HepG2 (cell line): Measurements from ENCODE around the gene ZFP92. TPM values are rescaled to one million over a fixed set of nuclear protein-coding genes. Genes with fewer than 3 reads are reported as not detected.

Source experiments
- ATAC-seq: fragments of 200-7000 bp; cut with Tn5 transposase; 3 replicates; pipeline ENCODE4 v1.9.1; 2020; ENCODE audit warnings: mild to moderate bottlenecking, moderate library complexity
- BruUV-seq: library from RNA; stranded (reverse); fragments of 400-500 nt; replicated peaks from 2 replicates; lab custom pipeline; 2021; lab: Mats Ljungman, UMichigan
- CTCF ChIA-PET: fragments of 300-600 bp; formaldehyde crosslinking; extraction: SDS; loops from one replicate; lab custom pipeline; 2021; ENCODE audit warnings: low total read pairs, inconsistent platforms, low intra/inter-chr PET ratio; lab: Yijun Ruan, JAX
- POLR2A ChIA-PET: fragments of 350-600 bp; sonication (Branson Sonifier 250); formaldehyde crosslinking; loops from one replicate; lab custom pipeline; 2020; ENCODE audit warnings: antibody characterized with exemption, inconsistent platforms; lab: Yijun Ruan, JAX
- DNase-seq: peaks from one replicate; pipeline ENCODE4 v3.0.0-alpha.2; 2015; ENCODE audit warnings: low spot score
- FAIRE-seq: peaks from 3 replicates; lab custom pipeline; 2011; peaks lifted over from hg19 to GRCh38; lab: Jason Lieb, UNC
- H2AFZ ChIP-seq: one replicate; pipeline ENCODE4 v1.6.1; 2011; ENCODE audit warnings: low read length, inconsistent platforms
- H3K27ac ChIP-seq: fragments of 300-600 bp; 3 replicates; pipeline ENCODE4 v1.8.0; 2011; ENCODE audit warnings: mixed run types, mild to moderate bottlenecking, mixed read lengths, low read length, inconsistent platforms; ENCODE audit not compliant: insufficient read depth; ENCODE audit errors: extremely low read length
- H3K27me3 ChIP-seq, 2 experiments: fragments of 200-600 bp in 1 of 2; 2 replicates in 1 of 2; 3 replicates in 1 of 2; pipeline versions ENCODE4 v1.6.0 to v1.8.0; 2011; ENCODE audit warnings: low read length in 2 of 2, mild to moderate bottlenecking in 2 of 2, moderate library complexity in 2 of 2, inconsistent platforms in 1 of 2; ENCODE audit not compliant: insufficient read depth in 2 of 2, control insufficient read depth in 1 of 2
- H3K36me3 ChIP-seq, 2 experiments: fragments of 200-600 bp in 1 of 2; replicated peaks in 1 of 2; 2 replicates in 1 of 2; 3 replicates in 1 of 2; pipeline versions ENCODE4 v1.5.1 to v1.8.0; 2011; ENCODE audit warnings: low read length in 2 of 2, inconsistent platforms in 1 of 2; ENCODE audit not compliant: insufficient read depth in 2 of 2, control insufficient read depth in 1 of 2
- H3K4me1 ChIP-seq: 2 replicates; pipeline ENCODE4 v1.5.1; 2012; ENCODE audit warnings: low read length, inconsistent platforms; ENCODE audit not compliant: insufficient read depth
- H3K4me2 ChIP-seq: 2 replicates; pipeline ENCODE4 v1.6.0; 2011; ENCODE audit warnings: low read depth, low read length, inconsistent platforms
- H3K4me3 ChIP-seq, 3 experiments: fragments of 200-600 bp in 1 of 3; sonication (generic), shearing (Covaris generic) in 1 of 3; replicated peaks in 1 of 3; 2 replicates each; pipeline ENCODE4 v1.5.1; 2011 to 2016; ENCODE audit warnings: low read length in 3 of 3, inconsistent platforms in 2 of 3, low read depth in 2 of 3, mild to moderate bottlenecking in 2 of 3, control low read depth in 1 of 3, mixed read lengths in 1 of 3; ENCODE audit not compliant: insufficient read depth in 1 of 3
- H3K79me2 ChIP-seq: one replicate; pipeline ENCODE4 v1.6.1; 2011; ENCODE audit warnings: low read length, inconsistent platforms; ENCODE audit not compliant: insufficient read depth
- H3K9ac ChIP-seq: 2 replicates; pipeline ENCODE4 v1.6.0; 2011; ENCODE audit warnings: mild to moderate bottlenecking, low read depth, low read length, inconsistent platforms; ENCODE audit not compliant: insufficient read depth
- H3K9me3 ChIP-seq: 2 replicates; pipeline ENCODE4 v1.5.1; 2012; ENCODE audit warnings: mild to moderate bottlenecking, low read length
- H4K20me1 ChIP-seq: 2 replicates; pipeline ENCODE4 v1.6.0; 2011; ENCODE audit warnings: inconsistent platforms, mild to moderate bottlenecking, low read length, moderate library complexity; ENCODE audit not compliant: insufficient read depth
- ELF3 ChIP-seq: IDR thresholded peaks from 2 replicates; pipeline ENCODE4 v1.6.1; 2016; ENCODE audit warnings: missing genetic modification reagents, missing compliant biosample characterization
- FOXO1 ChIP-seq: sonication (generic); formaldehyde crosslinking; IDR thresholded peaks from 2 replicates; pipeline ENCODE4 v1.4.0; 2020; ENCODE audit warnings: missing genetic modification reagents
- HOXD1 ChIP-seq: sonication (generic); formaldehyde crosslinking; IDR thresholded peaks from 2 replicates; pipeline ENCODE4 v1.5.0; 2020; ENCODE audit warnings: missing genetic modification reagents
- IRX3 ChIP-seq: sonication (generic); formaldehyde crosslinking; IDR thresholded peaks from 2 replicates; pipeline ENCODE4 v1.8.1; 2023; ENCODE audit warnings: mild to moderate bottlenecking, low read depth, missing genetic modification reagents, borderline replicate concordance
- JDP2 ChIP-seq: sonication (generic); formaldehyde crosslinking; IDR thresholded peaks from 2 replicates; pipeline ENCODE4 v1.8.1; 2022; ENCODE audit warnings: missing genetic modification reagents, borderline replicate concordance
- PCBP1 ChIP-seq: fragments of 200-400 bp; formaldehyde crosslinking; IDR thresholded peaks from 2 replicates; pipeline ENCODE4 v1.6.1; 2017; ENCODE audit warnings: mild to moderate bottlenecking, low read depth, low read length, borderline replicate concordance
- POLR2G ChIP-seq: fragments of 200-400 bp; formaldehyde crosslinking; IDR thresholded peaks from 2 replicates; pipeline ENCODE4 v1.6.1; 2018; ENCODE audit warnings: mild to moderate bottlenecking, low read depth, low read length, moderate library complexity
- TCF7 ChIP-seq: sonication (generic); IDR thresholded peaks from 2 replicates; pipeline ENCODE4 v1.6.1; 2016; ENCODE audit warnings: antibody characterized with exemption, low read depth
- YEATS4 ChIP-seq: sonication (generic); formaldehyde crosslinking; IDR thresholded peaks from 2 replicates; pipeline ENCODE4 v1.4.0; 2020; ENCODE audit warnings: missing genetic modification reagents, borderline replicate concordance
- YY1 ChIP-seq: IDR thresholded peaks from 2 replicates; pipeline ENCODE4 v1.6.1; 2011; ENCODE audit warnings: low read length, low read depth, moderate library complexity, mild to moderate bottlenecking; ENCODE audit not compliant: insufficient read depth, insufficient replicate concordance
- ZNF235 ChIP-seq: sonication (generic); formaldehyde crosslinking; IDR thresholded peaks from 2 replicates; pipeline ENCODE4 v1.8.1; 2023; ENCODE audit warnings: mild to moderate bottlenecking, missing genetic modification reagents, borderline replicate concordance
- ZNF350 ChIP-seq: sonication (generic); formaldehyde crosslinking; IDR thresholded peaks from 2 replicates; pipeline ENCODE4 v1.4.0; 2020; ENCODE audit warnings: mild to moderate bottlenecking, low read depth, missing genetic modification reagents, borderline replicate concordance
- ZNF530 ChIP-seq: sonication (generic); formaldehyde crosslinking; IDR thresholded peaks from 2 replicates; pipeline ENCODE4 v1.5.0; 2020; ENCODE audit warnings: low read depth, mild to moderate bottlenecking, missing genetic modification reagents
- WGBS: methylation state at CpG from one replicate; pipeline ENCODE4 v1.1.6; 2017; ENCODE audit warnings: low lambda C conversion rate; 5-methylcytosine and 5-hydroxymethylcytosine counted together
- in situ Hi-C: cut with HindIII; loops from 2 replicates; pipeline ENCODE4 v1.10.0; 2017; ENCODE audit warnings: low pct_unique_long_range_greater_than_20kb; ENCODE audit not compliant: extremely low pct_ligation_motif_present
- intact Hi-C: fragments of 100-400 bp; cut with micrococcal nuclease; formaldehyde crosslinking; loops from one replicate; pipeline ENCODE4 v1.10.0; 2022; ENCODE audit not compliant: unreplicated experiment
- polyA plus RNA-seq, 8 experiments: library from polyadenylated mRNA; depleted of rRNA in 3 of 8; stranded (reverse) in 7 of 8; unstranded in 1 of 8; fragments of >200 nt; fragmentation: Illumina TruSeq in 4 of 8; extraction: Trizol in 4 of 8; gene quantifications; 2 replicates each; pipeline versions ENCODE4 v1.2.1 to v1.2.3, GENCODE V29; 2011 to 2016; ENCODE audit warnings: low read depth in 4 of 8, missing spikeins in 1 of 8, mixed read lengths in 1 of 8; ENCODE audit not compliant: insufficient read depth in 1 of 8
- total RNA-seq, 5 experiments: library from RNA; depleted of rRNA; stranded (reverse); fragments of >200 nt; fragmentation: Illumina TruSeq; extraction: Trizol; gene quantifications; 2 replicates each; pipeline ENCODE4 v1.2.3, GENCODE V29; 2016; ENCODE audit warnings: low read depth in 1 of 5
- TF ChIP-seq, protein P1 (sequence below): sonication (generic); formaldehyde crosslinking; IDR thresholded peaks from 2 replicates; pipeline ENCODE4 v1.8.0; 2023; ENCODE audit warnings: mild to moderate bottlenecking, missing genetic modification reagents
- TF ChIP-seq, protein P2 (sequence below): sonication (generic); formaldehyde crosslinking; IDR thresholded peaks from 2 replicates; pipeline ENCODE4 v1.8.1; 2022; ENCODE audit warnings: mild to moderate bottlenecking, missing genetic modification reagents

The ZFP92 gene
- total and polyA plus RNA-seq, 2 of the 13 experiments (the other 11 are each of a cell fraction or from before 2014, with no cell fraction given): 0.02 TPM; not detected in 1

DNA sequence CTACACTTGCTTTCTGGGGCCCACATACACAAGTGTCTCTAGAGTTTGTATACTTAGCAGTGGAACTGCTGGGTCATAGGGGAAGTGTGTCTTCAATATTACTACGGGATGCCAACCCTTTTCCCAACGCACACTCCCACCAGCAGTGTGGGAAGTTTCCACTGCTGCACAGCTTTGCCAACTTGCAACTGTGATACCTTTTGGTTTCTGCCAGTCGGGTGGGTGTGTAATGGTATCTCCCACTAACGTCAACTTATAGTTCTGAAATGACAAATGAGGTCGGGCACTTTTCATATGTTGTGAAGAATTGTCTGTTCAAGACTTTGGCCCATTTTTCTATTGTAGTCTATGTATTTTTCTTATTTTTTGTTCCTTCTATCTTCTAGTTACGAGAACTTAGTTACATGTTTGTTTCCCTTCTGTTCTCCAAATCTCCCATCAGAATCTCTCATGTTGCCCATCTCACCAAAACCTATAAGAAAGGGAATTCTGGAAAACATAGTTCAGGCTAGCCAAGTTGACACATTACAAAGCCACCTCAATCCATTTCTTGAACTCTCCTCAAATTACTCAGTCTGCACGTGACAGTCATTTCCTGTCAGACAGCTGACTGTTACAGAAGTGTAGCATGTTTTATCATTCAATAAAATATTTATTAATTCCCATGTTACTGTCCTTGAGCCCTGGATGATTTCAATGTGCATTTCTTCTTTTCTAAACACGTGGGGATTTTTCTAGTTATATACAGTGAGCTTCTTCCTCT, 40.8 kb upstream of the ZFP92 start:
- Histone ChIP-seq H3K9me3 (no peaks in the 10 kb centered on the region), H4K20me1 (no peaks in the 10 kb centered on the region), H3K4me1 (no peaks in the 10 kb centered on the region), H3K4me3 (no peak overlapping the region)
- in situ Hi-C loops: no loop called here
- no peak for TF ChIP-seq ZNF235 (CRISPR knock-in tag)
- TF ChIP-seq, all 625 proteins: peak for 0
- Histone ChIP-seq H3K27ac (no peak overlapping the region), H3K4me2 (no peak overlapping the region), H3K27me3 (no peaks in the 10 kb centered on the region), H3K36me3 (no peaks in the 10 kb centered on the region), H3K9ac (no peak overlapping the region), H3K79me2 (no peaks in the 10 kb centered on the region), H2AFZ (no peak overlapping the region)
- ATAC-seq: no peak
- POLR2A ChIA-PET: no interaction called here
- BruUV-seq: no TSS peak
- 26% methylated on average over 5 of the region's 8 CpGs for WGBS
- DNase-seq: no peak
- CTCF ChIA-PET: no interaction called here
- no peak for FAIRE-seq
- intact Hi-C loops: no loop called here

DNA sequence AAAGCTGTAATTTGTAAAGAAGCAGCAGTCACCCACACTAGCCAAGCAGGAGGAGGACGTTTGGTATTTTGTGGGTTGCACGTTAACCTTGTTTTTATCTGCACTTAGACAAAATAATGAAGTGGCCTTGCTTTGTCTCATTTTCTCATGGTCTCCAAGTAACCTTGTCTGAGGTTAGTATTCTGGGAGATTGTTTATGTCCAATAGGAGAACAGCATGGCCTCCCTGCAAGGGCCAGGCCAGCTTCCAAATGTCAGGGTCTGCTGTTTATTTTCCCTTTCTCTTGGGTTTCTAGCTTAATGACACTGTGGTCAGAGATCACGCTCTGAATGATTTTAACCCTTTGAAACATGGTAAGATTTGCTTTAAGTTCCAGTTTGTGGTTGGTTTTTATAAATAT, 40.0 kb upstream of the ZFP92 start:
- no peak overlapping the region for H3K4me3 ChIP-seq
- H2AFZ ChIP-seq: no peak overlapping the region
- H3K27ac ChIP-seq: no peak overlapping the region
- no peaks in the 10 kb centered on the region for H3K4me1 ChIP-seq
- H3K9me3 ChIP-seq: no peaks in the 10 kb centered on the region
- no peak for ATAC-seq
- no peaks in the 10 kb centered on the region for H3K27me3 ChIP-seq
- DNase-seq: no peak
- in situ Hi-C loops: no loop called here
- intact Hi-C loops: no loop called here
- 0% methylated on average over 3 of the region's 3 CpGs for WGBS
- H3K4me2 ChIP-seq: no peak overlapping the region
- no peak for FAIRE-seq
- ChIA-PET POLR2A (no interaction called here), CTCF (no interaction called here)
- no peaks in the 10 kb centered on the region for H3K36me3 ChIP-seq
- no peak overlapping the region for H3K9ac ChIP-seq
- H3K79me2 ChIP-seq: no peaks in the 10 kb centered on the region
- no TSS peak for BruUV-seq
- no peaks in the 10 kb centered on the region for H4K20me1 ChIP-seq
- TF ChIP-seq JDP2 (CRISPR knock-in tag) (no peak), POLR2G (no peak), YEATS4 (CRISPR knock-in tag) (no peak), HOXD1 (CRISPR knock-in tag) (no peak), ELF3 (CRISPR knock-in tag) (no peak), ZNF350 (CRISPR knock-in tag) (no peak), FOXO1 (no peak), ZNF530 (CRISPR knock-in tag) (no peak), TCF7 (no peak), IRX3 (CRISPR knock-in tag) (no peak), PCBP1 (no peak), YY1 (no peak)
- TF ChIP-seq, protein P1, sequence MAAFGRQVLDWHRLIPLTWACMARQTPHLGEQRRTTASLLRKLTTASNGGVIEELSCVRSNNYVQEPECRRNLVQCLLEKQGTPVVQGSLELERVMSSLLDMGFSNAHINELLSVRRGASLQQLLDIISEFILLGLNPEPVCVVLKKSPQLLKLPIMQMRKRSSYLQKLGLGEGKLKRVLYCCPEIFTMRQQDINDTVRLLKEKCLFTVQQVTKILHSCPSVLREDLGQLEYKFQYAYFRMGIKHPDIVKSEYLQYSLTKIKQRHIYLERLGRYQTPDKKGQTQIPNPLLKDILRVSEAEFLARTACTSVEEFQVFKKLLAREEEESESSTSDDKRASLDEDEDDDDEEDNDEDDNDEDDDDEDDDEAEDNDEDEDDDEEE: no peak
- TF ChIP-seq, protein P2, sequence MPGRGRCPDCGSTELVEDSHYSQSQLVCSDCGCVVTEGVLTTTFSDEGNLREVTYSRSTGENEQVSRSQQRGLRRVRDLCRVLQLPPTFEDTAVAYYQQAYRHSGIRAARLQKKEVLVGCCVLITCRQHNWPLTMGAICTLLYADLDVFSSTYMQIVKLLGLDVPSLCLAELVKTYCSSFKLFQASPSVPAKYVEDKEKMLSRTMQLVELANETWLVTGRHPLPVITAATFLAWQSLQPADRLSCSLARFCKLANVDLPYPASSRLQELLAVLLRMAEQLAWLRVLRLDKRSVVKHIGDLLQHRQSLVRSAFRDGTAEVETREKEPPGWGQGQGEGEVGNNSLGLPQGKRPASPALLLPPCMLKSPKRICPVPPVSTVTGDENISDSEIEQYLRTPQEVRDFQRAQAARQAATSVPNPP (CRISPR knock-in tag): no peak
